WTC11 (cell line): ENCODE measurements around the gene C6orf132. TPM values are rescaled to one million over a fixed set of nuclear protein-coding genes. Genes with fewer than 3 reads are reported as not detected.
A peak's percentile ranks its signal among the peaks of the same experiment; 100 is the strongest.

Experiments
- ATAC-seq: fragments of 200-7000 bp; cut with Tn5 transposase; 2 replicates; pipeline ENCODE4 v1.10.0; 2021; ENCODE audit warnings: mild to moderate bottlenecking, moderate library complexity
- CTCF ChIA-PET: fragments of 300-600 bp; sonication (Branson Sonifier 250); formaldehyde crosslinking; loops from one replicate; lab custom pipeline; 2021; ENCODE audit warnings: antibody characterized with exemption; lab: Charles Lee
- POLR2A ChIA-PET: fragments of 350-600 bp; sonication (Branson Sonifier 250); formaldehyde crosslinking; loops from one replicate; lab custom pipeline; 2021; ENCODE audit warnings: antibody characterized with exemption; lab: Charles Lee
- DNase-seq: peaks from one replicate; pipeline ENCODE4 v3.0.0; 2021; ENCODE audit warnings: low spot score
- H3K27ac Mint-ChIP-seq: 2 replicates; pipeline ENCODE4 v1.8.0; 2021; ENCODE audit warnings: mixed read lengths
- H3K27me3 Mint-ChIP-seq: 2 replicates; pipeline ENCODE4 v1.8.0; 2021; ENCODE audit warnings: low read depth, mild to moderate bottlenecking, moderate library complexity, mixed read lengths
- H3K36me3 Mint-ChIP-seq: 2 replicates; pipeline ENCODE4 v1.8.0; 2021; ENCODE audit warnings: mixed read lengths
- H3K4me1 Mint-ChIP-seq: 2 replicates; pipeline ENCODE4 v1.8.0; 2022; ENCODE audit warnings: mixed read lengths
- H3K4me3 Mint-ChIP-seq: 2 replicates; pipeline ENCODE4 v1.8.0; 2021; ENCODE audit warnings: mild to moderate bottlenecking, moderate library complexity, mixed read lengths
- H3K9me3 Mint-ChIP-seq: 2 replicates; pipeline ENCODE4 v1.8.0; 2021; ENCODE audit warnings: mixed read lengths
- ARID4B ChIP-seq: sonication (generic); formaldehyde crosslinking; IDR thresholded peaks from 2 replicates; pipeline ENCODE4 v1.8.0; 2023; ENCODE audit warnings: missing genetic modification reagents, mild to moderate bottlenecking, borderline replicate concordance
- ATF6 ChIP-seq: sonication (generic); formaldehyde crosslinking; IDR thresholded peaks from 2 replicates; pipeline ENCODE4 v1.8.1; 2023; ENCODE audit warnings: mild to moderate bottlenecking, missing genetic modification reagents
- CREB1 ChIP-seq: sonication (generic); formaldehyde crosslinking; IDR thresholded peaks from 2 replicates; pipeline ENCODE4 v1.8.0; 2023; ENCODE audit warnings: mild to moderate bottlenecking, missing genetic modification reagents
- E2F1 ChIP-seq: sonication (generic); formaldehyde crosslinking; IDR thresholded peaks from 2 replicates; pipeline ENCODE4 v1.8.0; 2022; ENCODE audit warnings: mild to moderate bottlenecking, missing genetic modification reagents
- ERG ChIP-seq: fragments of 250-450 bp; sonication (Bioruptor Pico); IDR thresholded peaks from 2 replicates; pipeline ENCODE4 v1.8.0; 2021; ENCODE audit warnings: mild to moderate bottlenecking
- ESRRA ChIP-seq: sonication (generic); formaldehyde crosslinking; IDR thresholded peaks from 2 replicates; pipeline ENCODE4 v1.8.1; 2022; ENCODE audit warnings: mild to moderate bottlenecking, missing genetic modification reagents, borderline replicate concordance
- IRF1 ChIP-seq: sonication (generic); formaldehyde crosslinking; IDR thresholded peaks from 2 replicates; pipeline ENCODE4 v1.8.0; 2023; ENCODE audit warnings: missing genetic modification reagents
- JUN ChIP-seq: sonication (generic); formaldehyde crosslinking; IDR thresholded peaks from 2 replicates; pipeline ENCODE4 v1.8.0; 2023; ENCODE audit warnings: mild to moderate bottlenecking, missing genetic modification reagents
- NR3C1 ChIP-seq: sonication (generic); formaldehyde crosslinking; conservative IDR thresholded peaks from 2 replicates; pipeline ENCODE4 v1.8.1; 2023; ENCODE audit warnings: low read depth, mild to moderate bottlenecking, missing genetic modification reagents
- PRRX2 ChIP-seq: fragments of 250-450 bp; sonication (Bioruptor Pico); IDR thresholded peaks from 2 replicates; pipeline ENCODE4 v1.8.0; 2021; ENCODE audit warnings: mild to moderate bottlenecking
- TCF7 ChIP-seq: sonication (generic); formaldehyde crosslinking; IDR thresholded peaks from 2 replicates; pipeline ENCODE4 v1.8.0; 2022; ENCODE audit warnings: mild to moderate bottlenecking, low read depth, missing genetic modification reagents, moderate library complexity
- TEAD4 ChIP-seq: sonication (generic); formaldehyde crosslinking; IDR thresholded peaks from 2 replicates; pipeline ENCODE4 v1.8.0; 2022; ENCODE audit warnings: mild to moderate bottlenecking, missing genetic modification reagents
- ZBTB21 ChIP-seq: sonication (generic); formaldehyde crosslinking; IDR thresholded peaks from 2 replicates; pipeline ENCODE4 v1.8.1; 2023; ENCODE audit warnings: mild to moderate bottlenecking, missing genetic modification reagents, borderline replicate concordance
- ZBTB43 ChIP-seq: sonication (generic); formaldehyde crosslinking; IDR thresholded peaks from 2 replicates; pipeline ENCODE4 v1.8.1; 2023; ENCODE audit warnings: mild to moderate bottlenecking, missing genetic modification reagents
- ZNF121 ChIP-seq: sonication (generic); formaldehyde crosslinking; IDR thresholded peaks from 2 replicates; pipeline ENCODE4 v1.8.0; 2023; ENCODE audit warnings: missing genetic modification reagents
- ZNF396 ChIP-seq: fragments of 250-450 bp; sonication (Bioruptor Pico); IDR thresholded peaks from 2 replicates; pipeline ENCODE4 v1.8.0; 2021; ENCODE audit warnings: mild to moderate bottlenecking, moderate library complexity, borderline replicate concordance
- ZNF416 ChIP-seq: fragments of 250-450 bp; sonication (Bioruptor Pico); IDR thresholded peaks from 2 replicates; pipeline ENCODE4 v1.9.0; 2021; ENCODE audit warnings: mild to moderate bottlenecking, inconsistent platforms
- ZNF425 ChIP-seq: fragments of 250-450 bp; sonication (Bioruptor Pico); conservative IDR thresholded peaks from 2 replicates; pipeline ENCODE4 v1.9.0; 2021; ENCODE audit warnings: mild to moderate bottlenecking
- ZNF671 ChIP-seq: fragments of 250-450 bp; sonication (Bioruptor Pico); IDR thresholded peaks from 2 replicates; pipeline ENCODE4 v1.8.0; 2021; ENCODE audit warnings: mild to moderate bottlenecking
- ZSCAN18 ChIP-seq: fragments of 250-450 bp; sonication (Bioruptor Pico); IDR thresholded peaks from 2 replicates; pipeline ENCODE4 v2.1.2; 2022; ENCODE audit warnings: mild to moderate bottlenecking, moderate library complexity
- total RNA-seq: library from RNA; stranded (reverse); gene quantifications from 3 replicates; pipeline ENCODE4 v1.2.3, GENCODE V29; 2021

C6orf132 gene
- total RNA-seq, 1 experiment from 2014 or later: 52.6 TPM

GRCh38 chr6:42156638-42157037 lies 14.2 kb upstream of the C6orf132 start:
- ATAC-seq (peak; percentile 47), DNase-seq (no peak)
- Mint-ChIP-seq H3K27me3 (peaks cover 46% of the 10 kb centered on the region), H3K36me3 (no peaks in the 10 kb centered on the region), H3K4me3 (no peak overlapping the region), H3K4me1 (peaks cover 38% of the 10 kb centered on the region), H3K9me3 (no peaks in the 10 kb centered on the region), H3K27ac (no peak overlapping the region)
- CTCF ChIA-PET: interaction anchor here (0.7 to 2.4 kb wide), 6 partner anchors 10 to 391 kb away, joined by 3 to 14 read pairs (median 4); no protein-coding TSS in a partner anchor
- POLR2A ChIA-PET: interaction anchor here (0.6 to 1.9 kb wide), 4 partner anchors 12 to 224 kb away, joined by 3 to 7 read pairs (median 4); partner anchors contain the start of gene C6orf132
- TF ChIP-seq E2F1 (0 out of 2 replicates have a peak, but pooled peaks have one; percentile 40), CREB1 (peak; percentile 68; the same call in 1 of the 2 replicates), TEAD4 (CRISPR knock-in tag) (no peak), ZNF671 (CRISPR knock-in tag) (no peak), ZBTB43 (CRISPR knock-in tag) (no peak), ERG (CRISPR knock-in tag) (no peak), NR3C1 (CRISPR knock-in tag) (no peak), ZNF396 (CRISPR knock-in tag) (no peak), ZSCAN18 (CRISPR knock-in tag) (no peak), JUN (CRISPR knock-in tag) (no peak), ZNF425 (CRISPR knock-in tag) (no peak), ZBTB21 (no peak), ZNF121 (CRISPR knock-in tag) (no peak), IRF1 (CRISPR knock-in tag) (peak; percentile 85; the same call in 1 of the 2 replicates), ARID4B (CRISPR knock-in tag) (no peak), TCF7 (no peak), ATF6 (no peak), ESRRA (peak; percentile 76; the same call in 1 of the 2 replicates), PRRX2 (CRISPR knock-in tag) (no peak), ZNF416 (no peak)
